Suprapubic skin (tissue), 4 donors: ENCODE results near the gene EPSTI1. TPM values are rescaled to one million over a fixed set of nuclear protein-coding genes. Genes with fewer than 3 reads are reported as not detected.

Source experiments
- DNase-seq, 2 donors: peaks; one replicate each; pipeline ENCODE4 v3.0.0-alpha.2; 2019; ENCODE audit warnings: low spot score in 2 of 2
- H3K27ac ChIP-seq: fragments of 200-600 bp; sonication (generic); one replicate; pipeline ENCODE4 v1.5.1; 2019
- H3K27me3 ChIP-seq: fragments of 200-600 bp; sonication (generic); one replicate; pipeline ENCODE4 v1.5.1; 2019
- H3K36me3 ChIP-seq: fragments of 200-600 bp; sonication (generic); one replicate; pipeline ENCODE4 v1.5.1; 2019
- H3K4me1 ChIP-seq: fragments of 200-600 bp; sonication (generic); one replicate; pipeline ENCODE4 v1.5.1; 2019
- H3K4me3 ChIP-seq: fragments of 200-600 bp; sonication (generic); one replicate; pipeline ENCODE4 v1.5.1; 2019; ENCODE audit warnings: mild to moderate bottlenecking
- H3K9me3 ChIP-seq: fragments of 200-600 bp; sonication (generic); one replicate; pipeline ENCODE4 v1.5.1; 2019
- CTCF ChIP-seq, 2 donors: fragments of 200-600 bp in 1 of 2; fragments of 450-650 bp in 1 of 2; sonication (generic) in 1 of 2; IDR thresholded peaks; one replicate each; pipeline ENCODE4 v1.5.1; 2016 to 2019; ENCODE audit warnings: antibody characterized with exemption in 2 of 2, mild to moderate bottlenecking in 1 of 2, moderate library complexity in 1 of 2
- EP300 ChIP-seq: sonication (generic); formaldehyde crosslinking; IDR thresholded peaks from one replicate; pipeline ENCODE4 v1.6.1; 2017; ENCODE audit warnings: antibody characterized with exemption
- POLR2A ChIP-seq, 2 donors: fragments of 450-650 bp; IDR thresholded peaks; one replicate each; pipeline ENCODE4 v1.6.1; 2017; ENCODE audit warnings: antibody characterized with exemption in 2 of 2, mild to moderate bottlenecking in 2 of 2, moderate library complexity in 2 of 2
- POLR2AphosphoS5 ChIP-seq, 3 donors: sonication (generic); formaldehyde crosslinking; IDR thresholded peaks; one replicate each; pipeline ENCODE4 v1.6.1; 2017; ENCODE audit warnings: antibody characterized with exemption in 3 of 3
- WGBS: methylation state at CpG from one replicate; pipeline ENCODE4 v1.1.5; 2018; 5-methylcytosine and 5-hydroxymethylcytosine counted together
- total RNA-seq, 4 donors: library from RNA; depleted of rRNA; stranded (reverse); fragments of >200 nt; gene quantifications; one replicate each; pipeline ENCODE4 v1.1.0, GENCODE V29; 2016

Gene EPSTI1
- total RNA-seq, 4 donors from 2014 or later = 0.53 to 2.7 (median 1.1) TPM

GRCh38 chr13:43023289-43023963 is 31.4 kb upstream of the EPSTI1 start, which contains the start of gene DNAJC15:
Gene DNAJC15 (plus strand): TSS chr13:43023586. CDS start chr13:43023627, 41 bp downstream.
- no peaks in the 10 kb centered on the region for H3K36me3 ChIP-seq
- WGBS = 0% methylated on average over 17 of the region's 48 CpGs
- no peaks in the 10 kb centered on the region for H3K27me3 ChIP-seq
- H3K9me3 ChIP-seq = no peaks in the 10 kb centered on the region
- peak within 1 kb of the TSS; percentile 82 for H3K27ac ChIP-seq
- DNase-seq = peak; percentile 88 to 89
- no peak for TF ChIP-seq POLR2A (IDR thresholded peaks at IDR 0.05)
- TF ChIP-seq POLR2AphosphoS5 (IDR thresholded peaks at IDR 0.05) = peak in 1 of 3 donors; percentile 95
- H3K4me1 ChIP-seq = peaks cover 32% of the 10 kb centered on the region
- H3K4me3 ChIP-seq = peak within 1 kb of the TSS; percentile 66

GRCh38 chr13:43022934-43023288 is 30.9 kb upstream of the EPSTI1 start:
- Histone ChIP-seq H3K9me3 (no peaks in the 10 kb centered on the region), H3K27ac (peak overlapping the region; percentile 82), H3K4me1 (peaks cover 31% of the 10 kb centered on the region), H3K36me3 (no peaks in the 10 kb centered on the region), H3K27me3 (no peaks in the 10 kb centered on the region), H3K4me3 (peak overlapping the region; percentile 66)
- no peak for DNase-seq
- TF ChIP-seq POLR2AphosphoS5 (IDR thresholded peaks at IDR 0.05) (no peak), EP300 (no peak)
- WGBS = 39% methylated on average over 12 of the region's 12 CpGs

GRCh38 chr13:43021926-43022670 is 30.1 kb upstream of the EPSTI1 start:
- Histone ChIP-seq H3K9me3 (no peaks in the 10 kb centered on the region), H3K4me1 (peaks cover 31% of the 10 kb centered on the region), H3K27ac (no peak overlapping the region), H3K4me3 (no peak overlapping the region), H3K27me3 (no peaks in the 10 kb centered on the region), H3K36me3 (no peaks in the 10 kb centered on the region)
- TF ChIP-seq POLR2A (IDR thresholded peaks at IDR 0.05) = no peak
- no peak for TF ChIP-seq CTCF (IDR thresholded peaks at IDR 0.05)
- no peak for TF ChIP-seq POLR2AphosphoS5 (IDR thresholded peaks at IDR 0.05)
- TF ChIP-seq EP300 = no peak
- 82% methylated on average over 11 of the region's 11 CpGs for WGBS
- no peak for DNase-seq

- no peak overlapping the region for H3K4me3 ChIP-seq
- H3K4me1 ChIP-seq = peaks cover 23% of the 10 kb centered on the region
- no peaks in the 10 kb centered on the region for H3K9me3 ChIP-seq
- DNase-seq = no peak
- H3K27me3 ChIP-seq = no peaks in the 10 kb centered on the region
- WGBS = 65% methylated on average over 1 of the region's 1 CpG
- H3K27ac ChIP-seq = no peak overlapping the region
- H3K36me3 ChIP-seq = no peaks in the 10 kb centered on the region
- TF ChIP-seq POLR2AphosphoS5 (IDR thresholded peaks at IDR 0.05) (no peak), POLR2A (IDR thresholded peaks at IDR 0.05) (no peak), CTCF (IDR thresholded peaks at IDR 0.05) (no peak), EP300 (no peak)
These were observed 28.8 kb upstream of the EPSTI1 start for GRCh38 chr13:43020794-43021193.

- H3K9me3 ChIP-seq = no peaks in the 10 kb centered on the region
- WGBS = 50% methylated on average over 2 of the region's 2 CpGs
- no peak overlapping the region for H3K27ac ChIP-seq
- no peak overlapping the region for H3K4me3 ChIP-seq
- peaks cover 13% of the 10 kb centered on the region for H3K4me1 ChIP-seq
- H3K36me3 ChIP-seq = no peaks in the 10 kb centered on the region
- DNase-seq = no peak
- no peaks in the 10 kb centered on the region for H3K27me3 ChIP-seq
- TF ChIP-seq POLR2A (IDR thresholded peaks at IDR 0.05) (no peak), CTCF (IDR thresholded peaks at IDR 0.05) (no peak), POLR2AphosphoS5 (IDR thresholded peaks at IDR 0.05) (no peak), EP300 (no peak)
These were observed 27.8 kb upstream of the EPSTI1 start for GRCh38 chr13:43019811-43020210.

GRCh38 chr13:43016226-43016625 is 24.2 kb upstream of the EPSTI1 start:
- DNase-seq = no peak
- H3K4me3 ChIP-seq = no peak overlapping the region
- H3K4me1 ChIP-seq = no peaks in the 10 kb centered on the region
- H3K36me3 ChIP-seq = no peaks in the 10 kb centered on the region
- H3K27ac ChIP-seq = no peak overlapping the region
- TF ChIP-seq POLR2A (IDR thresholded peaks at IDR 0.05) (no peak), CTCF (IDR thresholded peaks at IDR 0.05) (no peak), POLR2AphosphoS5 (IDR thresholded peaks at IDR 0.05) (no peak), EP300 (no peak)
- H3K27me3 ChIP-seq = no peaks in the 10 kb centered on the region
- H3K9me3 ChIP-seq = no peaks in the 10 kb centered on the region
- WGBS = 82% methylated on average over 5 of the region's 5 CpGs
